GM23248 (cell line): ENCODE measurements around the gene CTBP2.

Source experiments
- EZH2 ChIP-seq: fragments of 200-600 bp; sonication (generic); IDR thresholded peaks from 2 replicates; pipeline ENCODE4 v1.6.1; 2018; ENCODE audit warnings: antibody characterized with exemption, mild to moderate bottlenecking; ENCODE audit not compliant: insufficient read depth, poor library complexity, severe bottlenecking
- EZH2phosphoT487 ChIP-seq: fragments of 200-600 bp; sonication (generic); IDR thresholded peaks from 2 replicates; pipeline ENCODE4 v1.6.1; 2018; ENCODE audit warnings: antibody characterized with exemption, moderate library complexity, mild to moderate bottlenecking, low read depth; ENCODE audit not compliant: insufficient read depth

GRCh38 chr10:125084191-125084613, 76.2 kb downstream of the CTBP2 start:
- TF ChIP-seq EZH2 (no peak), EZH2phosphoT487 (no peak)
